HEK293T (cell line): Measurements from ENCODE around the gene USP19.

Experiments
- CTCF ChIA-PET: fragments of 350-600 bp; formaldehyde crosslinking; extraction: SDS; loops from one replicate; lab custom pipeline; 2021; ENCODE audit warnings: antibody characterized with exemption, inconsistent platforms; lab: Yijun Ruan, JAX
- POLR2A ChIA-PET: fragments of 350-600 bp; formaldehyde crosslinking; extraction: SDS; loops from one replicate; lab custom pipeline; 2020; ENCODE audit warnings: antibody characterized with exemption, inconsistent platforms; lab: Yijun Ruan, JAX
- DNase-seq: peaks from one replicate; pipeline ENCODE4 v3.0.0; 2012; ENCODE audit warnings: mixed read lengths; ENCODE audit errors: extremely low spot score
- ARNT ChIP-seq: fragments of 450-650 bp; IDR thresholded peaks from 2 replicates; pipeline ENCODE4 v1.6.1; 2017; ENCODE audit warnings: mild to moderate bottlenecking
- BHLHE40 ChIP-seq: fragments of 450-650 bp; IDR thresholded peaks from 2 replicates; pipeline ENCODE4 v1.6.1; 2016; ENCODE audit warnings: mild to moderate bottlenecking, moderate library complexity, borderline replicate concordance
- CTBP1 ChIP-seq: fragments of 450-650 bp; IDR thresholded peaks from 2 replicates; pipeline ENCODE4 v1.6.1; 2016; ENCODE audit warnings: borderline replicate concordance
- ELF4 ChIP-seq: fragments of 450-650 bp; IDR thresholded peaks from 2 replicates; pipeline ENCODE4 v1.6.1; 2017; ENCODE audit warnings: antibody characterized with exemption
- FOXA1 ChIP-seq: fragments of 450-650 bp; IDR thresholded peaks from 2 replicates; pipeline ENCODE4 v1.6.1; 2016; ENCODE audit warnings: mild to moderate bottlenecking
- FOXK2 ChIP-seq: fragments of 450-650 bp; IDR thresholded peaks from 2 replicates; pipeline ENCODE4 v1.6.1; 2016; ENCODE audit warnings: mild to moderate bottlenecking
- FOXM1 ChIP-seq: fragments of 450-650 bp; IDR thresholded peaks from 2 replicates; pipeline ENCODE4 v1.6.1; 2017; ENCODE audit warnings: mild to moderate bottlenecking, borderline replicate concordance
- HDGF ChIP-seq: fragments of 450-650 bp; IDR thresholded peaks from 2 replicates; pipeline ENCODE4 v1.6.1; 2017; ENCODE audit warnings: antibody characterized with exemption, borderline replicate concordance
- L3MBTL2 ChIP-seq: fragments of 450-650 bp; conservative IDR thresholded peaks from 2 replicates; pipeline ENCODE4 v1.6.1; 2016; ENCODE audit warnings: mild to moderate bottlenecking
- LEF1 ChIP-seq: fragments of 450-650 bp; IDR thresholded peaks from 2 replicates; pipeline ENCODE4 v1.6.1; 2017; ENCODE audit warnings: mild to moderate bottlenecking, borderline replicate concordance
- NFRKB ChIP-seq: fragments of 450-650 bp; IDR thresholded peaks from 2 replicates; pipeline ENCODE4 v1.6.1; 2016; ENCODE audit warnings: mild to moderate bottlenecking, moderate library complexity
- SP1 ChIP-seq: fragments of 450-650 bp; IDR thresholded peaks from 2 replicates; pipeline ENCODE4 v1.6.1; 2017
- SUZ12 ChIP-seq: fragments of 450-650 bp; IDR thresholded peaks from 2 replicates; pipeline ENCODE4 v1.6.1; 2016; ENCODE audit warnings: mild to moderate bottlenecking
- TARDBP ChIP-seq: fragments of 450-650 bp; IDR thresholded peaks from 2 replicates; pipeline ENCODE4 v1.6.1; 2016
- ZNF384 ChIP-seq: fragments of 450-650 bp; IDR thresholded peaks from 2 replicates; pipeline ENCODE4 v1.6.1; 2016
- TF ChIP-seq, protein P1 (sequence below): fragments of 450-650 bp; IDR thresholded peaks from 2 replicates; pipeline ENCODE4 v1.6.1; 2016

USP19 gene

DNA sequence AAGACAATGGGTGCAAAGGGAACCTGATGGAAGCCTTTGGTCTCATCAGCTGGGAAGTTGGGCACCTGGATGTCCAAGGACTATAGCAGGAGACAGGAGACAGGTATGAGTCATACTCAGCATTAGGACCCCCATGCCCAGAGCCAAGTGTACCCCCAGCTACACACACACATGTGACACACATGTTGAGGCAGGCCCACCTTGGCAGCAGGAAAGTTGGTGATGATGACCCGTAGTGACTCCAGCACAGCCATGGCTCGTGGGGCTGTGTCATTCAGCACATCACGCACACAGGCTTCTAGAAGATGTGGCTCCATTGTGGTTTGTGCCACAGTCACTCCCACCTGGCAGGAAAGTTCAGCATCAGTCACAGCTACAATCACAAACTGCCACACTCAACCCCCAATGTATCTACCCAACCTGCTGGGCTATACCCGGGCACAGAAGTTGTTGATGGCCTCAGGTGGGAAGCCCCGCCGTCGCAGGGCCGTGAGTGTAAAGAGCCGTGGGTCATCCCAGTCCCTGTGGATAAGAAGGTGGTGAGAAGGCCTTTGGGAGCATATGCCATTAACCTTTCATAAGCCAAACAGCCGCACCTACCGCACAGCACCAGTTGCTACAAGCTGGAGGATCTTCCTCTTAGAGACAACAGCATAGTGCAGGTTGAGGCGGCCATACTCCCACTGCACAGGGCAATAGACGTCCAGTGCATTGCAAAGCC, 21.6 kb downstream of the USP19 start:
- ChIA-PET CTCF (no interaction called here), POLR2A (interaction anchor here (1.2 to 1.4 kb wide), 2 partner anchors 70 to 77 kb away, joined by 3 to 4 read pairs; partner anchors contain the start of gene IMPDH2)
- DNase-seq, result no peak
- no peak for TF ChIP-seq ARNT
- no peak for TF ChIP-seq LEF1
- no peak for TF ChIP-seq TARDBP
- no peak for TF ChIP-seq FOXA1
- TF ChIP-seq NFRKB, result no peak
- no peak for TF ChIP-seq HDGF
- TF ChIP-seq FOXK2, result no peak
- TF ChIP-seq, protein P1, sequence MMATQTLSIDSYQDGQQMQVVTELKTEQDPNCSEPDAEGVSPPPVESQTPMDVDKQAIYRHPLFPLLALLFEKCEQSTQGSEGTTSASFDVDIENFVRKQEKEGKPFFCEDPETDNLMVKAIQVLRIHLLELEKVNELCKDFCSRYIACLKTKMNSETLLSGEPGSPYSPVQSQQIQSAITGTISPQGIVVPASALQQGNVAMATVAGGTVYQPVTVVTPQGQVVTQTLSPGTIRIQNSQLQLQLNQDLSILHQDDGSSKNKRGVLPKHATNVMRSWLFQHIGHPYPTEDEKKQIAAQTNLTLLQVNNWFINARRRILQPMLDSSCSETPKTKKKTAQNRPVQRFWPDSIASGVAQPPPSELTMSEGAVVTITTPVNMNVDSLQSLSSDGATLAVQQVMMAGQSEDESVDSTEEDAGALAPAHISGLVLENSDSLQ, result no peak
- no peak for TF ChIP-seq BHLHE40
- no peak for TF ChIP-seq ELF4
- no peak for TF ChIP-seq L3MBTL2
- TF ChIP-seq SUZ12, result no peak

DNA sequence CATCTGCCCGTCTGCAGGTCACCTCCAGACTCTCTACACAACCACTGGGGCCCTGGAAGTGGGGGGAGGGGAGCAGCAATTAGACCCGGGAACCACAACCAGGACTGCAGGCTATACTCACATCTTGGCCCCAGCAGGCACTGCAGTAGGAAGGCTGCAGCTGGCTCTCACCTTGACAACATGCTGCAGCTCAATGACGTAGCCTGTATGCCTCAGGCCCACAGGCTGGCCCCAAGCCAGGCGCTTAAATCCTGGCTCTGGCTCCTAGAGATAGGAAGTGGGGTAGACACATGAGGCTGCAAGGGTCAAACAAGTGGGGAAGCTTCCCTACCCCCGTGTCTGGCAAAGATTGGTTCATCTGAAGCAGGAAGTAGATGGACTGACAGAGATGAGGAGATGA, 22.2 kb downstream of the USP19 start:
- no peak for DNase-seq
- POLR2A ChIA-PET, result no interaction called here

DNA sequence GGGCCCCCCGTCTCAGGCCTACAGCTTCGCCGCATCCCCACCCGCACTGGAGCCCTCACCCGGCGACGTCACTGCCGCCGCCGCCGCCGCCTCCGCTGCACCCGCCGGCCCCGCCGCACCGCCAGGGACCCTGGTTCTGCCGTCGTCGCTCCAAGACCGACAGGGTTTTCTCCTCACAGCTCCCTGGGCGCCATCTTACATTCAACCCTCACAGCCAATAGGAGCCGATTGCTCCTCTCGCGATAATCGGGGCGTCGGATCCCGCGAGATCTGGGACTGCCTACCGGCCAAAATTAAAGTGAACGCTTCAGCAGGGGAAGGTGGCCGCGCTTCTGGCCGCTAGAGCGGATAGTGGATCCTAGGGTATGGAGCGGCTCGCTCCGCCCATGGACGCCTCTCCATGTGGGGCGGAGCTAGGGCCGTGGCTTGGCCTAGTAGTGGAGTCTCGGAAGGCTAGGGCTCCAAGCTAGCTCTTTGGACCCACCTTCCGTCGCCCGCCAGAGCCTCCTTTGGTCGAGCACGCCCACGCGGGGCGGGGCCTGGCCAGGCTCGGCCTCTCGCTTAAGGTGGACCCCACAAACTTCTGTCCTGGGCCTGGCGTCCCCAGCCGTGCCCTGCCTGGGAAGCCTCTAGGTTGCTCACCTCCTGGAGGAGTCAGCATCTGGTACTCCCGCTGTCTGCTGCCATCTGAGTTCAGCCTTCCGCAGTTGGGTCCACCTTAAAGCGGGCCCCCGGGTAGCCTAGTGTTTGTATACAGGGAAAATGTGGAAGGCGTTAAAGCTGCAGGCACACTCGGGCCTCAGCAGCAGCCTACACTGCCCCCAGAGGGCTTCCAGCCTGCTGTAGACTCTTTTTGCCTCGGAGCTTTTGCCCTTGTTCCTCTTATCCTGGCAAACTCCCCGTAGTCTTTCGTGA, 26.5 kb downstream of the USP19 start, which contains the start of gene QRICH1:
Gene QRICH1 (minus strand): TSS at position 219 of the 915 bp plus-strand sequence. CDS start 17,054 bp downstream, outside the sequence.
- ChIA-PET POLR2A (interaction anchor here (0.6 to 4.0 kb wide), 21 partner anchors 10 to 572 kb away, joined by 3 to 49 read pairs (median 6); partner anchors contain the start of genes DAG1, DALRD3, IMPDH2 and LAMB2), CTCF (interaction anchor here (0.6 to 1.4 kb wide), 6 partner anchors 10 to 86 kb away, joined by 3 to 7 read pairs (median 4); partner anchors contain the start of genes DALRD3, NDUFAF3 and QARS1)
- TF ChIP-seq HDGF, result peak; percentile 94
- TF ChIP-seq FOXM1, result peak; percentile 96
- TF ChIP-seq SP1, result peak; percentile 94
- TF ChIP-seq CTBP1, result no peak
- peak; percentile 48 for TF ChIP-seq ELF4
- peak; percentile 94 for DNase-seq

More for the DNA sequence above, 22.2 kb downstream of the USP19 start:
- CTCF ChIA-PET, result no interaction called here
- TF ChIP-seq LEF1 (no peak), BHLHE40 (no peak), ELF4 (no peak), ARNT (no peak), FOXA1 (no peak), ZNF384 (no peak), CTBP1 (no peak), L3MBTL2 (no peak), HDGF (no peak), TARDBP (no peak)
- TF ChIP-seq, protein P1, result no peak

DNA sequence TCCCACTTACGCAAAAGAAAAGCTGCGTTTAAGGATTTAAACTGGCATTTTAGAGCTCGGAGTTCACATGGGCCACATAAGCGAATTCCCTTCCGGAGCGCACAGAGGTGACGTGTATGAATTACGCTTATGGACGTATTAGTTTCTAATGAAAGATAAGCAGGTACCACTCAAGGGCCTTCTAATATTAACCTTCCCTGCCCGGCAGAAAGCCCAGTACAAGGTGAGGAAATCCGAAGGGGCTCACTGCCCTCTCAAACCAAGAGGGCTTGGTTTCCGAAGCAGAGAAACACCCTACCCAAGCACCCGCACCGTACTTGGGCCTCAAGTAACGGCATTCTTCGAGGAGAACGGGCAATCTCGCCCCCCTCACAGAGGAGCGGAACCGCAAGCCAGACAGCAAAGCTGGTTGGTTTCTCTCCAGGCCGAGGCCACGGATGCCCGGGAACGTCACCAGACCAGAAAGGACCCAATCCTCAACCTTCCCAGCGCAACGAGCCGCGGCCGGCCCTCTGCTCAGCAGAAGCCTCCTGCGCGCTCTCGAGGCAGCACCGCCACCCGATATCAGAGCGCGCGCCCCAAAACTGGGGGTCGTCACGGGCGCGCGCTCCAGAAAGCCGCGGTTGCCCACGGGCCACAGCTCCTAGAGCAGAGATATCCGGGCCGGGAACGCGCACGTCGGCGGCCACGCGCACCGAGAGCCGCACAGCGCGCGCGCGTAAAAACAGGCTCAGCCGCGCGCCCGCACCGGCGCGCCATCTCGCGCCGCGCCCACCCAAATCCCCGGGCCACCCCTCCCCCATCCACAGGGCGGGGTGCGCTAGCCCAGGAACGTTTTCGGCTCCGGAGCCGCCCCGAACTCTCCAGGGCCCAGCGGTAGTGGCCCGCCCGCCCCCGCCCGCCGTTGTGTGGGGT, 27.4 kb downstream of the USP19 start:
- peak; percentile 73 for DNase-seq
- ChIA-PET POLR2A (interaction anchor here (0.7 to 4.0 kb wide), 26 partner anchors 8 to 376 kb away, joined by 3 to 49 read pairs (median 6); partner anchors contain the start of genes DAG1, DALRD3, IMPDH2 and LAMB2), CTCF (interaction anchor here (1.0 to 1.4 kb wide), 5 partner anchors 11 to 86 kb away, joined by 3 to 7 read pairs (median 5); partner anchors contain the start of genes NDUFAF3 and QARS1)
- no peak for TF ChIP-seq HDGF
- no peak for TF ChIP-seq ELF4
- TF ChIP-seq TARDBP, result no peak
- TF ChIP-seq SUZ12, result no peak
- no peak for TF ChIP-seq FOXK2
- TF ChIP-seq FOXA1, result no peak
- no peak for TF ChIP-seq L3MBTL2
- no peak for TF ChIP-seq BHLHE40
- no peak for TF ChIP-seq ZNF384
- TF ChIP-seq, protein P1, result no peak
- TF ChIP-seq SP1, result no peak

DNA sequence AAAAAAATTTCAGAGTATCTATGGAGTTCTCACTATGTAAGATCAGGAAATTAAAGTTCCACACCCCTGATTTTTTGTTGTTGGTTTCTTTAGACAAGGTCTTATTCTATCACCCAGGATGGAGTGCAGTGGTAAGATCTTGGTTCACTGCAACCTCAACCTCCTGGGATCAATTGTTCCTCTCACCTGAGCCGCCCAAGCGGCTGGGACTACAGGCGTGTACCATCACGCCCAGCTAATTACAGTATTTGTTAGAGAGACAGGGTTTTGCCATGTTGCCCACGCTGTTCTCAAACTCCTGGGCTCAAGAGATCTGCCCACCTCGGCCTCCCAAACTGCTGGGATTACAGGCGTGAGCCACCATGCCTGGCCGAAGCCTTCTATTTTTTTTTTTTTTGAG, 39.2 kb downstream of the USP19 start:
- no peak for TF ChIP-seq BHLHE40
- no peak for TF ChIP-seq NFRKB
- TF ChIP-seq LEF1, result no peak
- no peak for TF ChIP-seq ARNT
- no peak for TF ChIP-seq ELF4
- TF ChIP-seq L3MBTL2, result no peak
- no peak for TF ChIP-seq HDGF
- TF ChIP-seq CTBP1, result no peak
- TF ChIP-seq, protein P1, result no peak
- TF ChIP-seq FOXM1, result no peak
- no peak for TF ChIP-seq ZNF384
- no peak for TF ChIP-seq FOXK2
- no peak for TF ChIP-seq SP1
- no peak for TF ChIP-seq TARDBP
- no peak for TF ChIP-seq FOXA1
- TF ChIP-seq SUZ12, result no peak
- ChIA-PET POLR2A (no interaction called here), CTCF (no interaction called here)

More for the DNA sequence above, 39.2 kb downstream of the USP19 start:
- no peak for DNase-seq
